ENCODE results near the gene CFB.

GRCh38 chr6:31972709-31973350 lies 26.9 kb downstream of the CFB start:
- TF ChIP-seq CTCF (IDR thresholded peaks at IDR 0.05) (no peak), POLR2AphosphoS5 (IDR thresholded peaks at IDR 0.05) (no peak), POLR2A (IDR thresholded peaks at IDR 0.05) (no peak)

Data from prostate gland (tissue), 2 donors.